Measurements from ENCODE around the gene EEF1AKMT3.

GRCh38 chr12:57763881-57764661, 8.3 kb upstream of the EEF1AKMT3 start:
- TF ChIP-seq CTCF (conservative IDR thresholded peaks at IDR 0.05; ENCODE audit: low read depth, low read length) (no peak), EZH2 (IDR thresholded peaks at IDR 0.05; ENCODE audit: low read length, unreplicated experiment) (no peak)
